HepG2 (cell line): ENCODE results near the gene GGT7. TPM values are rescaled to one million over a fixed set of nuclear protein-coding genes. Genes with fewer than 3 reads are reported as not detected.
A peak's percentile ranks its signal among the peaks of the same experiment; 100 is the strongest.

Experiments used
- ATAC-seq: fragments of 200-7000 bp; cut with Tn5 transposase; 3 replicates; pipeline ENCODE4 v1.9.1; 2020; ENCODE audit warnings: mild to moderate bottlenecking, moderate library complexity
- BruUV-seq: library from RNA; stranded (reverse); fragments of 400-500 nt; replicated peaks from 2 replicates; lab custom pipeline; 2021; lab: Mats Ljungman, UMichigan
- CTCF ChIA-PET: fragments of 300-600 bp; formaldehyde crosslinking; extraction: SDS; loops from one replicate; lab custom pipeline; 2021; ENCODE audit warnings: low total read pairs, inconsistent platforms, low intra/inter-chr PET ratio; lab: Yijun Ruan, JAX
- POLR2A ChIA-PET: fragments of 350-600 bp; sonication (Branson Sonifier 250); formaldehyde crosslinking; loops from one replicate; lab custom pipeline; 2020; ENCODE audit warnings: antibody characterized with exemption, inconsistent platforms; lab: Yijun Ruan, JAX
- DNase-seq: peaks from one replicate; pipeline ENCODE4 v3.0.0-alpha.2; 2015; ENCODE audit warnings: low spot score
- FAIRE-seq: peaks from 3 replicates; lab custom pipeline; 2011; peaks lifted over from hg19 to GRCh38; lab: Jason Lieb, UNC
- H2AFZ ChIP-seq: one replicate; pipeline ENCODE4 v1.6.1; 2011; ENCODE audit warnings: low read length, inconsistent platforms
- H3K27ac ChIP-seq: fragments of 300-600 bp; 3 replicates; pipeline ENCODE4 v1.8.0; 2011; ENCODE audit warnings: mixed run types, mild to moderate bottlenecking, mixed read lengths, low read length, inconsistent platforms; ENCODE audit not compliant: insufficient read depth; ENCODE audit errors: extremely low read length
- H3K27me3 ChIP-seq, 2 experiments: fragments of 200-600 bp in 1 of 2; 2 replicates in 1 of 2; 3 replicates in 1 of 2; pipeline versions ENCODE4 v1.6.0 to v1.8.0; 2011; ENCODE audit warnings: low read length in 2 of 2, mild to moderate bottlenecking in 2 of 2, moderate library complexity in 2 of 2, inconsistent platforms in 1 of 2; ENCODE audit not compliant: insufficient read depth in 2 of 2, control insufficient read depth in 1 of 2
- H3K36me3 ChIP-seq, 2 experiments: fragments of 200-600 bp in 1 of 2; replicated peaks in 1 of 2; 2 replicates in 1 of 2; 3 replicates in 1 of 2; pipeline versions ENCODE4 v1.5.1 to v1.8.0; 2011; ENCODE audit warnings: low read length in 2 of 2, inconsistent platforms in 1 of 2; ENCODE audit not compliant: insufficient read depth in 2 of 2, control insufficient read depth in 1 of 2
- H3K4me1 ChIP-seq: 2 replicates; pipeline ENCODE4 v1.5.1; 2012; ENCODE audit warnings: low read length, inconsistent platforms; ENCODE audit not compliant: insufficient read depth
- H3K4me2 ChIP-seq: 2 replicates; pipeline ENCODE4 v1.6.0; 2011; ENCODE audit warnings: low read depth, low read length, inconsistent platforms
- H3K4me3 ChIP-seq, 3 experiments: fragments of 200-600 bp in 1 of 3; sonication (generic), shearing (Covaris generic) in 1 of 3; replicated peaks in 1 of 3; 2 replicates each; pipeline ENCODE4 v1.5.1; 2011 to 2016; ENCODE audit warnings: low read length in 3 of 3, inconsistent platforms in 2 of 3, low read depth in 2 of 3, mild to moderate bottlenecking in 2 of 3, control low read depth in 1 of 3, mixed read lengths in 1 of 3; ENCODE audit not compliant: insufficient read depth in 1 of 3
- H3K79me2 ChIP-seq: one replicate; pipeline ENCODE4 v1.6.1; 2011; ENCODE audit warnings: low read length, inconsistent platforms; ENCODE audit not compliant: insufficient read depth
- H3K9ac ChIP-seq: 2 replicates; pipeline ENCODE4 v1.6.0; 2011; ENCODE audit warnings: mild to moderate bottlenecking, low read depth, low read length, inconsistent platforms; ENCODE audit not compliant: insufficient read depth
- H3K9me3 ChIP-seq: 2 replicates; pipeline ENCODE4 v1.5.1; 2012; ENCODE audit warnings: mild to moderate bottlenecking, low read length
- H4K20me1 ChIP-seq: 2 replicates; pipeline ENCODE4 v1.6.0; 2011; ENCODE audit warnings: inconsistent platforms, mild to moderate bottlenecking, low read length, moderate library complexity; ENCODE audit not compliant: insufficient read depth
- EEA1 ChIP-seq: sonication (generic); formaldehyde crosslinking; IDR thresholded peaks from 2 replicates; pipeline ENCODE4 v1.5.1; 2020; ENCODE audit warnings: mild to moderate bottlenecking, missing genetic modification reagents, borderline replicate concordance
- ETV5 ChIP-seq: IDR thresholded peaks from 2 replicates; pipeline ENCODE4 v1.6.1; 2018; ENCODE audit warnings: missing biosample characterization, missing genetic modification reagents, inconsistent platforms, borderline replicate concordance
- FOXO1 ChIP-seq: sonication (generic); formaldehyde crosslinking; IDR thresholded peaks from 2 replicates; pipeline ENCODE4 v1.4.0; 2020; ENCODE audit warnings: missing genetic modification reagents
- ONECUT2 ChIP-seq: sonication (generic); formaldehyde crosslinking; IDR thresholded peaks from 2 replicates; pipeline ENCODE4 v1.4.0; 2020; ENCODE audit warnings: missing genetic modification reagents
- RBFOX2 ChIP-seq: fragments of 200-400 bp; formaldehyde crosslinking; IDR thresholded peaks from 2 replicates; pipeline ENCODE4 v1.6.1; 2017; ENCODE audit warnings: low read depth, mild to moderate bottlenecking, low read length
- ZMYM4 ChIP-seq: sonication (generic); formaldehyde crosslinking; IDR thresholded peaks from 2 replicates; pipeline ENCODE4 v1.8.1; 2023; ENCODE audit warnings: mild to moderate bottlenecking, missing genetic modification reagents
- ZNF274 ChIP-seq: sonication (generic); formaldehyde crosslinking; IDR thresholded peaks from 2 replicates; pipeline ENCODE4 v1.5.1; 2020; ENCODE audit warnings: mild to moderate bottlenecking, missing genetic modification reagents
- ZNF44 ChIP-seq: sonication (generic); formaldehyde crosslinking; IDR thresholded peaks from 2 replicates; pipeline ENCODE4 v1.5.1; 2020; ENCODE audit warnings: mild to moderate bottlenecking, missing genetic modification reagents
- ZNF501 ChIP-seq: sonication (generic); formaldehyde crosslinking; IDR thresholded peaks from 2 replicates; pipeline ENCODE4 v1.5.1; 2020; ENCODE audit warnings: mild to moderate bottlenecking, moderate library complexity, missing genetic modification reagents
- ZNF607 ChIP-seq: sonication (generic); formaldehyde crosslinking; IDR thresholded peaks from 2 replicates; pipeline ENCODE4 v1.5.1; 2020; ENCODE audit warnings: missing genetic modification reagents, mild to moderate bottlenecking, borderline replicate concordance
- ZNF616 ChIP-seq: sonication (generic); formaldehyde crosslinking; IDR thresholded peaks from 2 replicates; pipeline ENCODE4 v1.5.0; 2020; ENCODE audit warnings: low read depth, mild to moderate bottlenecking, missing genetic modification reagents
- ZSCAN22 ChIP-seq: sonication (generic); formaldehyde crosslinking; IDR thresholded peaks from 2 replicates; pipeline ENCODE4 v1.4.0; 2020; ENCODE audit warnings: mild to moderate bottlenecking, missing genetic modification reagents
- WGBS: methylation state at CpG from one replicate; pipeline ENCODE4 v1.1.6; 2017; ENCODE audit warnings: low lambda C conversion rate; 5-methylcytosine and 5-hydroxymethylcytosine counted together
- in situ Hi-C: cut with HindIII; loops from 2 replicates; pipeline ENCODE4 v1.10.0; 2017; ENCODE audit warnings: low pct_unique_long_range_greater_than_20kb; ENCODE audit not compliant: extremely low pct_ligation_motif_present
- intact Hi-C: fragments of 100-400 bp; cut with micrococcal nuclease; formaldehyde crosslinking; loops from one replicate; pipeline ENCODE4 v1.10.0; 2022; ENCODE audit not compliant: unreplicated experiment
- polyA plus RNA-seq, 8 experiments: library from polyadenylated mRNA; depleted of rRNA in 3 of 8; stranded (reverse) in 7 of 8; unstranded in 1 of 8; fragments of >200 nt; fragmentation: Illumina TruSeq in 4 of 8; extraction: Trizol in 4 of 8; gene quantifications; 2 replicates each; pipeline versions ENCODE4 v1.2.1 to v1.2.3, GENCODE V29; 2011 to 2016; ENCODE audit warnings: low read depth in 4 of 8, missing spikeins in 1 of 8, mixed read lengths in 1 of 8; ENCODE audit not compliant: insufficient read depth in 1 of 8
- total RNA-seq, 5 experiments: library from RNA; depleted of rRNA; stranded (reverse); fragments of >200 nt; fragmentation: Illumina TruSeq; extraction: Trizol; gene quantifications; 2 replicates each; pipeline ENCODE4 v1.2.3, GENCODE V29; 2016; ENCODE audit warnings: low read depth in 1 of 5
- TF ChIP-seq, protein P1 (sequence below): sonication (generic); formaldehyde crosslinking; IDR thresholded peaks from 2 replicates; pipeline ENCODE4; 2020; ENCODE audit warnings: missing genetic modification reagents, mild to moderate bottlenecking, borderline replicate concordance
- TF ChIP-seq, protein P2 (sequence below): IDR thresholded peaks from 2 replicates; pipeline ENCODE4 v1.6.1; 2016; ENCODE audit warnings: missing genetic modification reagents, missing compliant biosample characterization
- TF ChIP-seq, protein P3 (sequence below): sonication (generic); formaldehyde crosslinking; IDR thresholded peaks from 2 replicates; pipeline ENCODE4 v1.4.0; 2020; ENCODE audit warnings: missing genetic modification reagents, low read depth, mild to moderate bottlenecking, borderline replicate concordance
- TF ChIP-seq, protein P4 (sequence below): sonication (generic); formaldehyde crosslinking; IDR thresholded peaks from 2 replicates; pipeline ENCODE4 v1.5.0; 2020; ENCODE audit warnings: mild to moderate bottlenecking, missing genetic modification reagents

GGT7 gene
- total and polyA plus RNA-seq, 2 of the 13 experiments (the other 11 are each of a cell fraction or from before 2014, with no cell fraction given) = 6.6 to 23.0 TPM

DNA sequence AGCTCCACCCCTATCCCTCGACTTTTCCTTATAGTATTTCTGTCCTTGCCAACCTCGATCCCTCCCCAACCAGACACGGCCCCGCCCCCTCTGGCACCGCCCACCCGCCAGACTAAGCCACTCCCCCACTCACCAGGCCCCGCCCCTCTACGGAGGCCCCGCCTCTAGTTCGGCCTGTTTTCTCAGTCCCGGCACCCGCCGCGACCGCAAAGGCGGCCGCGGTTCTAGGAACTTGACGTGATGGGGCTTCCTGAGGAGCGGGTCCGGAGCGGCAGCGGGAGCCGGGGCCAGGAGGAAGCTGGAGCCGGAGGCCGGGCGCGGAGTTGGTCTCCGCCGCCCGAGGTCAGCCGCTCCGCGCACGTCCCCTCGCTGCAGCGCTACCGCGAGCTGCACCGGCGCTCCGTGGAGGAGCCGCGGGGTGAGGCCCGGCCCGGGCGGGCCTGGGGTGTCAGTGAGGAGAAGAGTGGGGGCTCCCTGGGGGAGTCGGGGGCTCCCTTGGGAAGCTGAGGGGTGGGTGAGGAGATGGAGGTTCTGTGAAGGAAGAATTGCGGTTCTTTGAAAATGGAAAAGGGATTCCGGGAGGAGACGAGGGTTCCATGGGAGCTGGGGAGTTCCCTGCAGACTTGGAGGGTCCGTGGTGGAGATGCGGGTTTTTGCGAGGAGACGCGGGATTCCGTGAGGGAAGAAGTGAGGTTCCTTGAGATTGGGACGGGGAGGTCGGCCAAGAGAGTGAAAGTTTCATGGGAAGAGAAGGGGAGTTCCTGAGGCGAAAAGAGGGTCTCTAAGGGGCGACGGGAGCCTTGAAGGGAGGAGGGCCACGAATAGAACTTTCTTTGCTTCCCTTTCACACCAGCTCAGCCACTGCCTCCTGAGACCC, 4.0 kb upstream of the GGT7 start, which contains the start of gene ACSS2:
Gene ACSS2 (plus strand): TSS at position 207 of the 877 bp plus-strand sequence. CDS start 34 bp downstream, at position 241.
- H3K79me2 ChIP-seq = peaks cover 36% of the 10 kb centered on the region
- 0 out of 2 replicates have a peak, but pooled peaks cover 3% of the 10 kb centered on the region for H4K20me1 ChIP-seq
- H2AFZ ChIP-seq = peak within 1 kb of the TSS; percentile 70
- peak within 1 kb of the TSS; percentile 85 to 95 (median 93) for H3K4me3 ChIP-seq
- FAIRE-seq (no peak), ATAC-seq (peak; percentile 34), DNase-seq (no peak)
- in situ Hi-C loops (loop anchor here (10.0 kb wide), 1 partner anchor 388 kb away; no protein-coding TSS in a partner anchor), intact Hi-C loops (loop anchor here (2.0 to 5.0 kb wide), 2 partner anchors 216 to 331 kb away; partner anchors contain the start of gene TRPC4AP)
- H3K9ac ChIP-seq = peak within 1 kb of the TSS; percentile 88
- ChIA-PET CTCF (interaction anchor here (6.7 kb wide), 1 partner anchor 83 kb away, joined by 123 read pairs; the partner anchor contains the start of genes GSS and MYH7B), POLR2A (interaction anchor here (0.6 to 4.1 kb wide), 20 partner anchors 8 to 865 kb away, joined by 3 to 126 read pairs (median 4); partner anchors contain the start of genes DYNLRB1, EIF6, GSS and MYH7B)
- no peaks in the 10 kb centered on the region for H3K36me3 ChIP-seq
- peak within 1 kb of the TSS; percentile 71 for H3K27ac ChIP-seq
- H3K4me2 ChIP-seq = peak within 1 kb of the TSS; percentile 91
- H3K4me1 ChIP-seq = peaks cover 58% of the 10 kb centered on the region
- 2% methylated on average over 63 of the region's 63 CpGs for WGBS
- H3K9me3 ChIP-seq = no peaks in the 10 kb centered on the region
- H3K27me3 ChIP-seq = peaks cover 0 to 5% of the 10 kb centered on the region in 2 experiments; a peak in 1 of 5 replicates
- BruUV-seq = no TSS peak
- TF ChIP-seq ONECUT2 (0 out of 2 replicates have a peak, but pooled peaks have one; percentile 5), ZNF501 (peak; percentile 88), ETV5 (CRISPR knock-in tag) (no peak), ZNF616 (CRISPR knock-in tag) (peak; percentile 85; the same call in 1 of the 2 replicates), FOXO1 (peak; percentile 51), ZNF44 (CRISPR knock-in tag) (no peak), ZNF607 (CRISPR knock-in tag) (peak; percentile 34; the same call in 1 of the 2 replicates), RBFOX2 (peak; percentile 87), ZNF274 (CRISPR knock-in tag) (peak; percentile 73; the same call in 1 of the 2 replicates), ZSCAN22 (CRISPR knock-in tag) (0 out of 2 replicates have a peak, but pooled peaks have one; percentile 75), ZMYM4 (CRISPR knock-in tag) (no peak; the same call in 1 of the 2 replicates), EEA1 (CRISPR knock-in tag) (peak; percentile 86; the same call in 1 of the 2 replicates)
- TF ChIP-seq, protein P1, sequence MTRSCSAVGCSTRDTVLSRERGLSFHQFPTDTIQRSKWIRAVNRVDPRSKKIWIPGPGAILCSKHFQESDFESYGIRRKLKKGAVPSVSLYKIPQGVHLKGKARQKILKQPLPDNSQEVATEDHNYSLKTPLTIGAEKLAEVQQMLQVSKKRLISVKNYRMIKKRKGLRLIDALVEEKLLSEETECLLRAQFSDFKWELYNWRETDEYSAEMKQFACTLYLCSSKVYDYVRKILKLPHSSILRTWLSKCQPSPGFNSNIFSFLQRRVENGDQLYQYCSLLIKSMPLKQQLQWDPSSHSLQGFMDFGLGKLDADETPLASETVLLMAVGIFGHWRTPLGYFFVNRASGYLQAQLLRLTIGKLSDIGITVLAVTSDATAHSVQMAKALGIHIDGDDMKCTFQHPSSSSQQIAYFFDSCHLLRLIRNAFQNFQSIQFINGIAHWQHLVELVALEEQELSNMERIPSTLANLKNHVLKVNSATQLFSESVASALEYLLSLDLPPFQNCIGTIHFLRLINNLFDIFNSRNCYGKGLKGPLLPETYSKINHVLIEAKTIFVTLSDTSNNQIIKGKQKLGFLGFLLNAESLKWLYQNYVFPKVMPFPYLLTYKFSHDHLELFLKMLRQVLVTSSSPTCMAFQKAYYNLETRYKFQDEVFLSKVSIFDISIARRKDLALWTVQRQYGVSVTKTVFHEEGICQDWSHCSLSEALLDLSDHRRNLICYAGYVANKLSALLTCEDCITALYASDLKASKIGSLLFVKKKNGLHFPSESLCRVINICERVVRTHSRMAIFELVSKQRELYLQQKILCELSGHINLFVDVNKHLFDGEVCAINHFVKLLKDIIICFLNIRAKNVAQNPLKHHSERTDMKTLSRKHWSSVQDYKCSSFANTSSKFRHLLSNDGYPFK (CRISPR knock-in tag) = peak; percentile 43
- TF ChIP-seq, protein P2, sequence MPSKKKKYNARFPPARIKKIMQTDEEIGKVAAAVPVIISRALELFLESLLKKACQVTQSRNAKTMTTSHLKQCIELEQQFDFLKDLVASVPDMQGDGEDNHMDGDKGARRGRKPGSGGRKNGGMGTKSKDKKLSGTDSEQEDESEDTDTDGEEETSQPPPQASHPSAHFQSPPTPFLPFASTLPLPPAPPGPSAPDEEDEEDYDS (CRISPR knock-in tag) = peak; percentile 79
- TF ChIP-seq, protein P3, sequence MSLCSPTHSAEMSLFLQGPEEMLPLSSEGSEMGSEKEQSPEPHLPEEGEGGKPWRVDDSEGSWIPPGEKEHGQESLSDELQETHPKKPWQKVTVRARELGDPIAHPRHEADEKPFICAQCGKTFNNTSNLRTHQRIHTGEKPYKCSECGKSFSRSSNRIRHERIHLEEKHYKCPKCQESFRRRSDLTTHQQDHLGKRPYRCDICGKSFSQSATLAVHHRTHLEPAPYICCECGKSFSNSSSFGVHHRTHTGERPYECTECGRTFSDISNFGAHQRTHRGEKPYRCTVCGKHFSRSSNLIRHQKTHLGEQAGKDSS (CRISPR knock-in tag) = peak; percentile 38; the same call in 1 of the 2 replicates
- TF ChIP-seq, protein P4, sequence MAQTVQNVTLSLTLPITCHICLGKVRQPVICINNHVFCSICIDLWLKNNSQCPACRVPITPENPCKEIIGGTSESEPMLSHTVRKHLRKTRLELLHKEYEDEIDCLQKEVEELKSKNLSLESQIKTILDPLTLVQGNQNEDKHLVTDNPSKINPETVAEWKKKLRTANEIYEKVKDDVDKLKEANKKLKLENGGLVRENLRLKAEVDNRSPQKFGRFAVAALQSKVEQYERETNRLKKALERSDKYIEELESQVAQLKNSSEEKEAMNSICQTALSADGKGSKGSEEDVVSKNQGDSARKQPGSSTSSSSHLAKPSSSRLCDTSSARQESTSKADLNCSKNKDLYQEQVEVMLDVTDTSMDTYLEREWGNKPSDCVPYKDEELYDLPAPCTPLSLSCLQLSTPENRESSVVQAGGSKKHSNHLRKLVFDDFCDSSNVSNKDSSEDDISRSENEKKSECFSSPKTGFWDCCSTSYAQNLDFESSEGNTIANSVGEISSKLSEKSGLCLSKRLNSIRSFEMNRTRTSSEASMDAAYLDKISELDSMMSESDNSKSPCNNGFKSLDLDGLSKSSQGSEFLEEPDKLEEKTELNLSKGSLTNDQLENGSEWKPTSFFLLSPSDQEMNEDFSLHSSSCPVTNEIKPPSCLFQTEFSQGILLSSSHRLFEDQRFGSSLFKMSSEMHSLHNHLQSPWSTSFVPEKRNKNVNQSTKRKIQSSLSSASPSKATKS (CRISPR knock-in tag) = no peak
